HepG2 (cell line): ENCODE results near the gene SNF8. TPM values are rescaled to one million over a fixed set of nuclear protein-coding genes. Genes with fewer than 3 reads are reported as not detected.

Source experiments
- CBX5 ChIP-seq: sonication (generic); formaldehyde crosslinking; IDR thresholded peaks from 2 replicates; pipeline ENCODE4 v1.4.0; 2020; ENCODE audit warnings: missing genetic modification reagents, borderline replicate concordance
- CHD4 ChIP-seq: fragments of 200-600 bp; sonication (generic); IDR thresholded peaks from 2 replicates; pipeline ENCODE4 v1.7.0; 2017; ENCODE audit warnings: mild to moderate bottlenecking, low read length, borderline replicate concordance
- HOXA3 ChIP-seq: sonication (generic); formaldehyde crosslinking; IDR thresholded peaks from 2 replicates; pipeline ENCODE4 v1.5.0; 2020; ENCODE audit warnings: missing genetic modification reagents
- HOXA5 ChIP-seq: sonication (generic); formaldehyde crosslinking; IDR thresholded peaks from 2 replicates; pipeline ENCODE4 v1.4.0; 2020; ENCODE audit warnings: missing genetic modification reagents
- KLF15 ChIP-seq: sonication (generic); formaldehyde crosslinking; IDR thresholded peaks from 2 replicates; pipeline ENCODE4 v1.8.1; 2023; ENCODE audit warnings: borderline replicate concordance, mild to moderate bottlenecking, inconsistent platforms, missing genetic modification reagents, mixed read lengths
- MYNN ChIP-seq: sonication (generic); formaldehyde crosslinking; IDR thresholded peaks from 2 replicates; pipeline ENCODE4 v1.4.0; 2020; ENCODE audit warnings: mild to moderate bottlenecking, low read depth, missing genetic modification reagents
- NR2C2 ChIP-seq: sonication (generic); formaldehyde crosslinking; IDR thresholded peaks from 2 replicates; pipeline ENCODE4 v1.4.0; 2020; ENCODE audit warnings: missing genetic modification reagents, mild to moderate bottlenecking, moderate library complexity, borderline replicate concordance
- NR2F2 ChIP-seq: IDR thresholded peaks from 2 replicates; pipeline ENCODE4 v1.6.1; 2012; ENCODE audit warnings: low read depth, inconsistent platforms, borderline replicate concordance
- RELA ChIP-seq: sonication (generic); formaldehyde crosslinking; IDR thresholded peaks from 2 replicates; pipeline ENCODE4 v1.4.0; 2020; ENCODE audit warnings: missing genetic modification reagents
- SRSF9 ChIP-seq: fragments of 200-400 bp; formaldehyde crosslinking; IDR thresholded peaks from 2 replicates; pipeline ENCODE4 v1.6.1; 2018; ENCODE audit warnings: borderline replicate concordance, mild to moderate bottlenecking, low read depth, low read length; ENCODE audit not compliant: insufficient read depth, poor library complexity, severe bottlenecking
- USF2 ChIP-seq, 2 experiments: sonication (generic) in 1 of 2; formaldehyde crosslinking in 1 of 2; IDR thresholded peaks; 2 replicates each; pipeline versions ENCODE4 v1.5.1 to v1.6.1; 2011 to 2020; ENCODE audit warnings: borderline replicate concordance in 1 of 2, low read depth in 1 of 2, low read length in 1 of 2, mild to moderate bottlenecking in 1 of 2, missing genetic modification reagents in 1 of 2, moderate library complexity in 1 of 2
- ZFP36L2 ChIP-seq: sonication (generic); formaldehyde crosslinking; IDR thresholded peaks from 2 replicates; pipeline ENCODE4 v1.4.0; 2020; ENCODE audit warnings: missing genetic modification reagents
- ZNF24 ChIP-seq: fragments of 450-650 bp; IDR thresholded peaks from 2 replicates; pipeline ENCODE4 v1.6.1; 2017; ENCODE audit warnings: antibody characterized with exemption, mild to moderate bottlenecking
- ZNF354B ChIP-seq: sonication (generic); formaldehyde crosslinking; IDR thresholded peaks from 2 replicates; pipeline ENCODE4 v1.8.0; 2022; ENCODE audit warnings: mild to moderate bottlenecking, missing genetic modification reagents
- ZNF432 ChIP-seq: sonication (generic); formaldehyde crosslinking; IDR thresholded peaks from 2 replicates; pipeline ENCODE4 v1.5.0; 2020; ENCODE audit warnings: missing genetic modification reagents, mild to moderate bottlenecking, borderline replicate concordance
- ZNF768 ChIP-seq: sonication (generic); formaldehyde crosslinking; IDR thresholded peaks from 2 replicates; pipeline ENCODE4 v1.4.0; 2020; ENCODE audit warnings: missing genetic modification reagents
- ZNF788 ChIP-seq: sonication (generic); formaldehyde crosslinking; IDR thresholded peaks from 2 replicates; pipeline ENCODE4 v1.5.0; 2020; ENCODE audit warnings: mild to moderate bottlenecking, missing genetic modification reagents, borderline replicate concordance
- ZSCAN9 ChIP-seq: IDR thresholded peaks from 2 replicates; pipeline ENCODE4 v1.6.1; 2016; ENCODE audit warnings: borderline replicate concordance
- polyA plus RNA-seq, 8 experiments: library from polyadenylated mRNA; depleted of rRNA in 3 of 8; stranded (reverse) in 7 of 8; unstranded in 1 of 8; fragments of >200 nt; fragmentation: Illumina TruSeq in 4 of 8; extraction: Trizol in 4 of 8; gene quantifications; 2 replicates each; pipeline versions ENCODE4 v1.2.1 to v1.2.3, GENCODE V29; 2011 to 2016; ENCODE audit warnings: low read depth in 4 of 8, missing spikeins in 1 of 8, mixed read lengths in 1 of 8; ENCODE audit not compliant: insufficient read depth in 1 of 8
- total RNA-seq, 5 experiments: library from RNA; depleted of rRNA; stranded (reverse); fragments of >200 nt; fragmentation: Illumina TruSeq; extraction: Trizol; gene quantifications; 2 replicates each; pipeline ENCODE4 v1.2.3, GENCODE V29; 2016; ENCODE audit warnings: low read depth in 1 of 5
- TF ChIP-seq, protein P1 (sequence below): sonication (generic); formaldehyde crosslinking; IDR thresholded peaks from 2 replicates; pipeline ENCODE4 v1.9.0; 2021; ENCODE audit warnings: mild to moderate bottlenecking, missing genetic modification reagents
- TF ChIP-seq, protein P2 (sequence below): sonication (generic); formaldehyde crosslinking; IDR thresholded peaks from 2 replicates; pipeline ENCODE4 v1.4.0; 2020; ENCODE audit warnings: mild to moderate bottlenecking, missing genetic modification reagents
- TF ChIP-seq, protein P3 (sequence below): sonication (generic); formaldehyde crosslinking; IDR thresholded peaks from 2 replicates; pipeline ENCODE4 v1.8.0; 2022; ENCODE audit warnings: missing genetic modification reagents, low read depth, mild to moderate bottlenecking, borderline replicate concordance

SNF8 gene
- total and polyA plus RNA-seq, 2 of the 13 experiments (the other 11 are each of a cell fraction or from before 2014, with no cell fraction given), result 114 to 153 TPM

DNA sequence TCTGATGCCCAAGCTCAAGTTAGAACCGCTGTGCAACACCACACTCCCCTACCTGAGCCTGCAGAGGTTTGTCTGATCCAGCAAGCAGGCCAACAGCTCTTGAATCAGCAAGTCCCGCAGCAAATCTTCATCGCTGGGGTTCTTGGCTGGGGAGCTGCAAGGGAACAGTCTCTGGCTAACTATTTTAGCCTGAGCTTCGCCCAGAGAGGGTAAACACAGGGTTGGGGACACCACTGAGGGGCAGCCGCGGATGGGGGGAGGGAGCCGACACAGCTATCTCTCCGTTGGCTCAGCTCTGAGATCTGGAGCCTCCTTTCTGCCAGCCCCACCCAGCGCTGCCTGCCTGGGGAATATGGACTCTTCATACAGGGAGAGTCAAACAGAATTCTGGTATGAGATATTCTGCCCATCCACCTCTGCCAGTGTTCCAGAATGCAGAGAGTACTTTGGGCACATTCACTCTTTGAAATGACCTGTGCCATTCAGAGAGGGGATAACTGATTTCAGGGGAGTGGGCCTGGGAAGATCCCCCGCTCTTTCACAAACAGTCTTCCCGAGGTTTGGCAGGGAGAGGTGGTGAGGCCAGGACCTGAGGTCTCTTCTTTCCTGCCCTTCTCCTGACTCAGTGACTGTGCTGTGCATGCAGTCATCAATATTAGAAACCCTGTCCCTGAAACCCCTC, 16.3 kb upstream of the SNF8 start (continued):
- TF ChIP-seq, protein P1, sequence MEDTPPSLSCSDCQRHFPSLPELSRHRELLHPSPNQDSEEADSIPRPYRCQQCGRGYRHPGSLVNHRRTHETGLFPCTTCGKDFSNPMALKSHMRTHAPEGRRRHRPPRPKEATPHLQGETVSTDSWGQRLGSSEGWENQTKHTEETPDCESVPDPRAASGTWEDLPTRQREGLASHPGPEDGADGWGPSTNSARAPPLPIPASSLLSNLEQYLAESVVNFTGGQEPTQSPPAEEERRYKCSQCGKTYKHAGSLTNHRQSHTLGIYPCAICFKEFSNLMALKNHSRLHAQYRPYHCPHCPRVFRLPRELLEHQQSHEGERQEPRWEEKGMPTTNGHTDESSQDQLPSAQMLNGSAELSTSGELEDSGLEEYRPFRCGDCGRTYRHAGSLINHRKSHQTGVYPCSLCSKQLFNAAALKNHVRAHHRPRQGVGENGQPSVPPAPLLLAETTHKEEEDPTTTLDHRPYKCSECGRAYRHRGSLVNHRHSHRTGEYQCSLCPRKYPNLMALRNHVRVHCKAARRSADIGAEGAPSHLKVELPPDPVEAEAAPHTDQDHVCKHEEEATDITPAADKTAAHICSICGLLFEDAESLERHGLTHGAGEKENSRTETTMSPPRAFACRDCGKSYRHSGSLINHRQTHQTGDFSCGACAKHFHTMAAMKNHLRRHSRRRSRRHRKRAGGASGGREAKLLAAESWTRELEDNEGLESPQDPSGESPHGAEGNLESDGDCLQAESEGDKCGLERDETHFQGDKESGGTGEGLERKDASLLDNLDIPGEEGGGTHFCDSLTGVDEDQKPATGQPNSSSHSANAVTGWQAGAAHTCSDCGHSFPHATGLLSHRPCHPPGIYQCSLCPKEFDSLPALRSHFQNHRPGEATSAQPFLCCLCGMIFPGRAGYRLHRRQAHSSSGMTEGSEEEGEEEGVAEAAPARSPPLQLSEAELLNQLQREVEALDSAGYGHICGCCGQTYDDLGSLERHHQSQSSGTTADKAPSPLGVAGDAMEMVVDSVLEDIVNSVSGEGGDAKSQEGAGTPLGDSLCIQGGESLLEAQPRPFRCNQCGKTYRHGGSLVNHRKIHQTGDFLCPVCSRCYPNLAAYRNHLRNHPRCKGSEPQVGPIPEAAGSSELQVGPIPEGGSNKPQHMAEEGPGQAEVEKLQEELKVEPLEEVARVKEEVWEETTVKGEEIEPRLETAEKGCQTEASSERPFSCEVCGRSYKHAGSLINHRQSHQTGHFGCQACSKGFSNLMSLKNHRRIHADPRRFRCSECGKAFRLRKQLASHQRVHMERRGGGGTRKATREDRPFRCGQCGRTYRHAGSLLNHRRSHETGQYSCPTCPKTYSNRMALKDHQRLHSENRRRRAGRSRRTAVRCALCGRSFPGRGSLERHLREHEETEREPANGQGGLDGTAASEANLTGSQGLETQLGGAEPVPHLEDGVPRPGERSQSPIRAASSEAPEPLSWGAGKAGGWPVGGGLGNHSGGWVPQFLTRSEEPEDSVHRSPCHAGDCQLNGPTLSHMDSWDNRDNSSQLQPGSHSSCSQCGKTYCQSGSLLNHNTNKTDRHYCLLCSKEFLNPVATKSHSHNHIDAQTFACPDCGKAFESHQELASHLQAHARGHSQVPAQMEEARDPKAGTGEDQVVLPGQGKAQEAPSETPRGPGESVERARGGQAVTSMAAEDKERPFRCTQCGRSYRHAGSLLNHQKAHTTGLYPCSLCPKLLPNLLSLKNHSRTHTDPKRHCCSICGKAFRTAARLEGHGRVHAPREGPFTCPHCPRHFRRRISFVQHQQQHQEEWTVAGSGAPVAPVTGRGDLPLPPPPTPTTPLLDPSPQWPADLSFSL (CRISPR knock-in tag), result no peak
- no peak for TF ChIP-seq ZNF432 (CRISPR knock-in tag)
- TF ChIP-seq MYNN, result no peak
- TF ChIP-seq, protein P2, sequence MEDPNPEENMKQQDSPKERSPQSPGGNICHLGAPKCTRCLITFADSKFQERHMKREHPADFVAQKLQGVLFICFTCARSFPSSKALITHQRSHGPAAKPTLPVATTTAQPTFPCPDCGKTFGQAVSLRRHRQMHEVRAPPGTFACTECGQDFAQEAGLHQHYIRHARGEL (CRISPR knock-in tag), result no peak
- TF ChIP-seq ZFP36L2 (CRISPR knock-in tag), result no peak
- no peak for TF ChIP-seq HOXA5 (CRISPR knock-in tag)
- no peak for TF ChIP-seq NR2C2 (CRISPR knock-in tag)
- TF ChIP-seq USF2 (IDR thresholded peaks at IDR 0.05; ENCODE audit: low read depth, low read length), result no peak
- no peak for TF ChIP-seq USF2 (CRISPR knock-in tag; IDR thresholded peaks at IDR 0.05; ENCODE audit: borderline replicate concordance)
- no peak for TF ChIP-seq SRSF9
- no peak for TF ChIP-seq CHD4
- 0 out of 2 replicates have a peak, but pooled peaks have one; percentile 5 for TF ChIP-seq ZNF788 (CRISPR knock-in tag)
- TF ChIP-seq, protein P3, sequence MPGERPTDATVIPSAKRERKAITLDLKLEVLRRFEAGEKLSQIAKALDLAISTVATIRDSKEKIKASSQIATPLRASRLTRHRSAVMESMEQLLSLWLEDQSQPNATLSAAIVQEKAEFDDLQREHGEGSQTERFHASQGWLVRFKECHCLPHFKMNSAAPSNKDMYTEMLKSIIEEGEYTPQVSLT, result no peak
- TF ChIP-seq CBX5 (CRISPR knock-in tag), result peak; percentile 51; the same call in 1 of the 2 replicates
- TF ChIP-seq NR2F2, result no peak
- TF ChIP-seq ZNF24, result no peak
- TF ChIP-seq HOXA3, result no peak
- TF ChIP-seq ZNF354B (CRISPR knock-in tag), result no peak
- TF ChIP-seq ZNF768 (CRISPR knock-in tag), result peak; percentile 94
- TF ChIP-seq RELA (CRISPR knock-in tag), result no peak
- no peak for TF ChIP-seq ZSCAN9 (CRISPR knock-in tag)
- no peak for TF ChIP-seq KLF15 (CRISPR knock-in tag)
